Heart right ventricle (tissue), 16 donors: ENCODE data around the gene ENTREP3. TPM values are rescaled to one million over a fixed set of nuclear protein-coding genes. Genes with fewer than 3 reads are reported as not detected.

ENCODE experiments used
- ATAC-seq, 8 donors: fragments of 200-7000 bp; cut with Tn5 transposase; one replicate each; pipeline ENCODE4 v1.9.1; 2020; ENCODE audit warnings: mild to moderate bottlenecking in 8 of 8, moderate library complexity in 8 of 8, moderate number of reproducible peaks in 1 of 8
- DNase-seq, 2 donors: peaks; one replicate each; pipeline ENCODE4 v3.0.0-alpha.2; 2020
- H3K27ac ChIP-seq, 10 donors: fragments of 200-600 bp; sonication (generic) in 2 of 10; one replicate each; pipeline versions ENCODE4 v1.5.0 to v1.8.0; 2020 to 2022; ENCODE audit warnings: mild to moderate bottlenecking in 3 of 10
- H3K27me3 ChIP-seq, 7 donors: fragments of 200-600 bp; one replicate each; pipeline ENCODE4 v1.8.0; 2021 to 2022; ENCODE audit warnings: mild to moderate bottlenecking in 2 of 7
- H3K36me3 ChIP-seq, 9 donors: fragments of 200-600 bp; sonication (generic) in 1 of 9; one replicate each; pipeline versions ENCODE4 v1.5.0 to v1.8.0; 2020 to 2022; ENCODE audit warnings: mild to moderate bottlenecking in 2 of 9
- H3K4me1 ChIP-seq, 9 donors: fragments of 200-600 bp; sonication (generic) in 1 of 9; one replicate each; pipeline versions ENCODE4 v1.5.0 to v1.8.0; 2020 to 2022; ENCODE audit warnings: mild to moderate bottlenecking in 4 of 9
- H3K4me3 ChIP-seq, 10 donors: fragments of 200-600 bp; sonication (generic) in 2 of 10; one replicate each; pipeline versions ENCODE4 v1.5.0 to v1.8.0; 2020 to 2022; ENCODE audit warnings: mild to moderate bottlenecking in 7 of 10, moderate library complexity in 2 of 10
- H3K9me3 ChIP-seq, 11 donors: fragments of 200-600 bp in 10 of 11; sonication (generic) in 2 of 11; one replicate each; pipeline versions ENCODE4 v1.5.0 to v1.8.0; 2013 to 2022; ENCODE audit warnings: mild to moderate bottlenecking in 2 of 11, control low read depth in 1 of 11, moderate library complexity in 1 of 11
- WGBS, 2 donors: extraction: QIAGEN DNeasy Blood & Tissue Kit; methylation state at CpG; one replicate each; pipeline ENCODE4 v1.1.7; 2013; ENCODE audit warnings: inconsistent platforms in 1 of 2; 5-methylcytosine and 5-hydroxymethylcytosine counted together
- intact Hi-C, 10 donors: fragments of 100-400 bp; cut with DNase I; formaldehyde crosslinking; loops; one replicate each; pipeline versions ENCODE4 v1.11.1 to v1.14.2; 2022
- polyA plus RNA-seq, 2 donors: library from polyadenylated mRNA; stranded (reverse); fragments of 200-250 nt; gene quantifications; one replicate each; pipeline ENCODE4 v1.2.3, GENCODE V29; 2013
- total RNA-seq, 10 donors: library from RNA; stranded (reverse); fragmentation: NEBNext Ultra II Directional in 3 of 10; extraction: Animal tissue kit (Norgen Biotek cat#: 25700) in 3 of 10; gene quantifications; one replicate each; pipeline versions ENCODE4 v1.2.1 to v1.2.4, GENCODE V29; 2021 to 2023
- TF ChIP-seq, protein P1 (sequence below), 9 donors: fragments of 200-600 bp; sonication (generic) in 2 of 9; IDR thresholded peaks; one replicate each; pipeline versions ENCODE4 v1.5.0 to v1.8.0; 2021 to 2022; ENCODE audit warnings: antibody characterized with exemption in 9 of 9, mild to moderate bottlenecking in 5 of 9, moderate library complexity in 1 of 9
- donor health status: Arrhythmogenic right ventricular cardiomyopathy.
- donor health status: ischemic (EF 13 %, LVEDD 7.1; RV severe dilation, severe dysfunction).
- donor health status: healthy with polysubstance abuse.
- donor health status: DM: no; HTN: yes; CAD: no.
- donor health status: DM: no; HTN: no; CAD: no.
- donor health status: ischemic (EF 25% LVEDD 6.9; RV normal size, moderate dysfunction).
- donor health status: ischemic (EF 25% LVEDD 5.7; RV mildly dilated, moderate dysfunction).
- donor health status: healthy.
- donor health status: DM: yes; HTN: yes; CAD: no.
- donor health status: Ischemic cardiomyopathy.
- donor health status: ischemic (EF 35%, LVEDD 5.7; RV mildly dilated, moderate dysfunction).
- donor health status: nonischemic (EF 11% LVEDD 7.7; RV severe dilation, severe dysfunction).
- donor health status: DM: yes; HTN: yes; CAD: no.
- donor health status: PGD.
- donor health status: ischemic (EF 29% LVEDD 5.4; RV normal size, mild dysfunction).
- donor health status: nonischemic (EF 23%, LVEDD 6.1; RV moderate dilation, normal function).

ENTREP3 gene
- total and polyA plus RNA-seq, 12 donors, result 7.1 to 21.0 (median 11.3) TPM

DNA sequence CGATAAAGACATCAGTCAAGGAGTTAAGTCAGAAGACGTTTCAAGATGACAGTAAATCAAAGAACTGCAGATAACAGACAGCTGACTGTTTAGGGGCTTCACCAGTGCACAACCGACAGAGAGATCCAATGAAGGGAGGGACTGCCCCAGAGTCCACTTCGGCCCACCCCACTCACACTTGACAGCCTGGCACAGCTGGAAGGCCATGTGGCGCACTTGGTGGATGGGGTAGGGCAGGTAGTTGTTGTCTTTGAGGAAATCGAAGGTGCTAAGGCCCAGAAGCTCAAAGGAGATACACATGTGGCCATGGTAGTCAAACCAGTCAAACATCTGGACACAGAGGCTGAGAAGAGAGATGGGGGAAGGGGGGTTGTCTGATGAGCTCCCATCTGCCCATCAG lies 11.3 kb upstream of the ENTREP3 start:
- Histone ChIP-seq H3K36me3 (peaks cover 0 to 89% (median 72%) of the 10 kb centered on the region in 9 donors), H3K27me3 (no peaks in the 10 kb centered on the region), H3K9me3 (no peaks in the 10 kb centered on the region), H3K27ac (peak overlapping the region in 3 of 10 donors; percentile 48 to 59 (median 49)), H3K4me1 (peaks cover 3 to 37% (median 16%) of the 10 kb centered on the region in 9 donors), H3K4me3 (no peak overlapping the region)
- TF ChIP-seq, protein P1, sequence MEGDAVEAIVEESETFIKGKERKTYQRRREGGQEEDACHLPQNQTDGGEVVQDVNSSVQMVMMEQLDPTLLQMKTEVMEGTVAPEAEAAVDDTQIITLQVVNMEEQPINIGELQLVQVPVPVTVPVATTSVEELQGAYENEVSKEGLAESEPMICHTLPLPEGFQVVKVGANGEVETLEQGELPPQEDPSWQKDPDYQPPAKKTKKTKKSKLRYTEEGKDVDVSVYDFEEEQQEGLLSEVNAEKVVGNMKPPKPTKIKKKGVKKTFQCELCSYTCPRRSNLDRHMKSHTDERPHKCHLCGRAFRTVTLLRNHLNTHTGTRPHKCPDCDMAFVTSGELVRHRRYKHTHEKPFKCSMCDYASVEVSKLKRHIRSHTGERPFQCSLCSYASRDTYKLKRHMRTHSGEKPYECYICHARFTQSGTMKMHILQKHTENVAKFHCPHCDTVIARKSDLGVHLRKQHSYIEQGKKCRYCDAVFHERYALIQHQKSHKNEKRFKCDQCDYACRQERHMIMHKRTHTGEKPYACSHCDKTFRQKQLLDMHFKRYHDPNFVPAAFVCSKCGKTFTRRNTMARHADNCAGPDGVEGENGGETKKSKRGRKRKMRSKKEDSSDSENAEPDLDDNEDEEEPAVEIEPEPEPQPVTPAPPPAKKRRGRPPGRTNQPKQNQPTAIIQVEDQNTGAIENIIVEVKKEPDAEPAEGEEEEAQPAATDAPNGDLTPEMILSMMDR (IDR thresholded peaks at IDR 0.05), result no peak
- intact Hi-C loops, result no loop called here
- no peak for DNase-seq
- ATAC-seq, result no peak
- 77 to 81% methylated on average over 6 of the region's 6 CpGs for WGBS, 2 donors

DNA sequence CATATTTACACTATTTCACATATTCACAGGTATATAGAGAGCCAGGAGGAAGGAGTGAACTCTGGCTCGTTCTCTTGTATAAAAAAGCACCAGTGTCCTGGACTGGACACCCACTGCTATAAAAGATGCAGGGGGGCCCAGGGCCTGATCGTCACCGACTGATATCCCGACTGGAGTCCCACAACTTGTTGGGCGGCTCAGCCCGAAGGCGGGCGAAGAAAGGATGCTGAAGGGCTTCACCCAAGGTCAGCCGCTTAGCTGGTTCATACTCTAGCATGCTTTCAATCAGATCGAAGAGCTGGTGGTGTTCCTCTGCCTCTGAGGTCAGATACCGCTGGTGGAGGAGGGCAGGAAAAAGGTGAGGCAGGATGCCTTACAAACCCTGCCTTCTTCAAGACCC lies 7.8 kb upstream of the ENTREP3 start:
- no peak overlapping the region for H3K4me3 ChIP-seq
- H3K27me3 ChIP-seq, result no peaks in the 10 kb centered on the region
- WGBS, 2 donors, result 86 to 87% methylated on average over 11 of the region's 11 CpGs
- no peaks in the 10 kb centered on the region for H3K9me3 ChIP-seq
- no peak for ATAC-seq
- TF ChIP-seq, protein P1 (IDR thresholded peaks at IDR 0.05), result no peak
- no peak for DNase-seq
- peaks cover 3 to 42% (median 23%) of the 10 kb centered on the region in 9 donors for H3K4me1 ChIP-seq
- H3K36me3 ChIP-seq, result peaks cover 0 to 80% (median 59%) of the 10 kb centered on the region in 9 donors
- intact Hi-C loops, result no loop called here
- peak overlapping the region in 7 of 10 donors; percentile 78 to 93 (median 89) for H3K27ac ChIP-seq

DNA sequence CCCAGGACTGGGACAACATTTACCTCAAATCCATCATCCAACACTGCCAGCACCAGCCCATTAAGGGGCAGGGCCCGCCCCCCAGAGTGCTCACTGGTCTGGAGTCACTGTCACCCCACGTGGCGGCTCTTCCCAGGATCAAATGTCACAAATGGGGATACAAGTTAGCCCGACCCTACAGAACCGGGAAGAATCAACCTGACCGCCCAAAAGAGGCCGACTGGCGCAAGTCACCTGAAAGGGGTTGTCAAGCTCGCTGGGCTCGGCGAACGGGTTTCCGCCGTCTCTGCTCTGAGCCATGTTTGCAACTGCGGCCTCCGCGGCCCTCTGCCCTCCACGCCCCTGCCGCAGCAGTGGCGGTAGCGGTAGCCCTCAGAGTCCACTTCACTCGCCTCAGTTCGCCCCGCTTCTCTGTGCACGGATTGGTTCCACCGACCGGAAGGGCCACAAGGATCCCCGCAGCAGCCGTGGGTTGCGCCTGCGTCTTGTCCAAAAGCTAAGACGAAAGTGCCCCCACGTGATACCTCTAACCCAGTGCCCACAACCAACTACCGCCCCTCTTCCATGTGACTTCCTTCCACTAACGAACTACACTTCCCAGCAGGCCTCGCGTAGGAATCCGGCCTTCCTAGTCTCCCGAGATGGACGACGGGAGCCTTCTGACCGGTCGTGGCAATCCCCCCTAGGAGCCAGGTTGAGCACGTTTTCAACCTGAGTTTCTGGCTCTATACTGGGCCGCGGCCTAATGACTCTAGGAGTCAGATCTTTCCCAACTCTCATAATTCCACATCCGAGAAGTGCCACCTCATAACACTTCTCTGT lies 6.8 kb upstream of the ENTREP3 start, which contains the start of gene SCAMP3:
Gene SCAMP3, minus strand, starts transcription at position 509 of the 822 bp plus-strand sequence. Its CDS starts 209 bp downstream, at position 300.
- H3K9me3 ChIP-seq, result no peaks in the 10 kb centered on the region
- H3K4me3 ChIP-seq, result peak within 1 kb of the TSS; percentile 47 to 96 (median 83)
- peak; percentile 96 to 99 (median 98) for ATAC-seq
- intact Hi-C loops, result no loop called here
- TF ChIP-seq, protein P1 (IDR thresholded peaks at IDR 0.05), result peak in 1 of 9 donors; percentile 6
- H3K27me3 ChIP-seq, result no peaks in the 10 kb centered on the region
- H3K4me1 ChIP-seq, result peaks cover 3 to 32% (median 21%) of the 10 kb centered on the region in 9 donors
- WGBS, 2 donors, result 0 to 1% methylated on average over 47 of the region's 47 CpGs
- DNase-seq, result peak; percentile 90 to 97
- H3K27ac ChIP-seq, result peak within 1 kb of the TSS; percentile 38 to 93 (median 88)
- peaks cover 0 to 80% (median 55%) of the 10 kb centered on the region in 9 donors for H3K36me3 ChIP-seq

DNA sequence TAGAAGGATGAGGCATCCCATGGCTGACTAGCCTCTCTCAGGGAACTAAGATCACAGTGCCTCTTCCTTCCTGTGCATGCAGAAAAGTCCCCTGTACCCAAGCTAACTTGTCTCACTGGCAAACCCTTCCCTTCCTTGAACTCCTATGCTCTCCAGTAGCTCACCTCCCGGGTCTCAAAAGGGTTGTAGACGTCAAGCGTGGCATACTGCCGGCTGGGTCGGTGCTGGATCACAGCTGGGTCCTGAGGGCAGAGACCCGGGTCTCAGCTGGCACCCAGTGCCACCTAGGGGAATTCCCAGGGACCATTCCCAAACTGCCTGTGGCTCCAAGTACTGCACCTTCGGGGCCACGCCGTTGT lies 6.2 kb upstream of the ENTREP3 start:
- Histone ChIP-seq H3K36me3 (peaks cover 0 to 79% (median 49%) of the 10 kb centered on the region in 9 donors), H3K9me3 (no peaks in the 10 kb centered on the region), H3K4me1 (peaks cover 3 to 28% (median 21%) of the 10 kb centered on the region in 9 donors), H3K4me3 (peak overlapping the region; percentile 47 to 96 (median 83)), H3K27ac (peak overlapping the region; percentile 38 to 93 (median 88)), H3K27me3 (no peaks in the 10 kb centered on the region)
- ATAC-seq (peak in 1 of 8 donors; percentile 34), DNase-seq (no peak)
- TF ChIP-seq, protein P1 (IDR thresholded peaks at IDR 0.05), result no peak
- intact Hi-C loops, result no loop called here
- 0 to 1% methylated on average over 9 of the region's 9 CpGs for WGBS, 2 donors
